SK-N-SH (cell line): ENCODE results near the gene GRM1. TPM values are rescaled to one million over a fixed set of nuclear protein-coding genes. Genes with fewer than 3 reads are reported as not detected.

Experiments used
- CTCF ChIA-PET: fragments of 300-600, 350-600 bp; formaldehyde crosslinking; extraction: SDS; loops from one replicate; lab custom pipeline; 2021; lab: Yijun Ruan, JAX
- POLR2A ChIA-PET: fragments of 350-600 bp; sonication (Branson Sonifier 250); formaldehyde crosslinking; extraction: SDS; loops from one replicate; lab custom pipeline; 2020; ENCODE audit warnings: antibody characterized with exemption, inconsistent platforms; lab: Yijun Ruan, JAX
- DNase-seq: peaks from one replicate; pipeline ENCODE4 v3.0.0; 2012
- H2AFZ ChIP-seq: fragments of 200-600 bp; sonication (generic); 2 replicates; pipeline ENCODE4 v1.8.1; 2016; ENCODE audit warnings: antibody characterized with exemption, mild to moderate bottlenecking, low read depth
- H3F3A ChIP-seq: fragments of 200-600 bp; sonication (generic); replicated peaks from 2 replicates; pipeline ENCODE3; 2016; ENCODE audit warnings: antibody characterized with exemption, mild to moderate bottlenecking; ENCODE audit not compliant: insufficient read depth
- H3K27ac ChIP-seq, 2 experiments: fragments of 200-500 bp in 1 of 2; fragments of 200-600 bp in 1 of 2; sonication (Bioruptor generic) in 1 of 2; sonication (generic), shearing (Covaris generic) in 1 of 2; 2 replicates each; pipeline versions ENCODE4 v1.5.1 to v1.6.1; 2014 to 2016; ENCODE audit warnings: low read depth in 2 of 2, inconsistent platforms in 1 of 2, low read length in 1 of 2, mild to moderate bottlenecking in 1 of 2, mixed read lengths in 1 of 2
- H3K27me3 ChIP-seq: fragments of 200-600 bp; sonication (generic), shearing (Covaris generic); 2 replicates; pipeline ENCODE4 v1.6.1; 2016; ENCODE audit warnings: mixed run types; ENCODE audit not compliant: insufficient read depth
- H3K36me3 ChIP-seq, 2 experiments: fragments of 200-500 bp in 1 of 2; fragments of 200-600 bp in 1 of 2; sonication (Bioruptor generic) in 1 of 2; sonication (generic) in 1 of 2; replicated peaks in 1 of 2; 2 replicates each; pipeline versions ENCODE3 to v1.5.1; 2014 to 2016; ENCODE audit warnings: low read length in 1 of 2, mild to moderate bottlenecking in 1 of 2; ENCODE audit not compliant: insufficient read depth in 2 of 2, control insufficient read depth in 1 of 2
- H3K4me1 ChIP-seq, 2 experiments: fragments of 200-500 bp in 1 of 2; fragments of 200-600 bp in 1 of 2; sonication (Bioruptor generic) in 1 of 2; sonication (generic), shearing (Covaris generic) in 1 of 2; 2 replicates each; pipeline versions ENCODE4 v1.5.1 to v1.6.1; 2014 to 2016; ENCODE audit warnings: low read depth in 1 of 2, low read length in 1 of 2, mixed run types in 1 of 2; ENCODE audit not compliant: insufficient read depth in 2 of 2, control insufficient read depth in 1 of 2
- H3K4me2 ChIP-seq: fragments of 200-600 bp; sonication (generic), shearing (Covaris generic); 2 replicates; pipeline ENCODE4 v1.6.1; 2017; ENCODE audit warnings: mixed run types
- H3K4me3 ChIP-seq, 2 experiments: fragments of 200-500 bp in 1 of 2; fragments of 200-600 bp in 1 of 2; sonication (Bioruptor generic) in 1 of 2; sonication (generic), shearing (Covaris generic) in 1 of 2; 2 replicates each; pipeline versions ENCODE4 v1.5.1 to v1.8.1; 2014 to 2016; ENCODE audit warnings: low read depth in 2 of 2, inconsistent platforms in 1 of 2, low read length in 1 of 2, mild to moderate bottlenecking in 1 of 2, mixed read lengths in 1 of 2, moderate library complexity in 1 of 2
- H3K79me2 ChIP-seq: fragments of 200-600 bp; sonication (generic); 2 replicates; pipeline ENCODE4 v1.8.1; 2017; ENCODE audit warnings: mild to moderate bottlenecking; ENCODE audit not compliant: insufficient read depth
- H3K9ac ChIP-seq: fragments of 200-600 bp; sonication (generic); 2 replicates; pipeline ENCODE4 v1.6.1; 2017; ENCODE audit warnings: mixed run types
- H3K9me2 ChIP-seq: fragments of 200-600 bp; sonication (generic); 2 replicates; pipeline ENCODE4 v1.6.1; 2017; ENCODE audit warnings: mixed run types
- H3K9me3 ChIP-seq: fragments of 200-600 bp; sonication (generic); 2 replicates; pipeline ENCODE4 v1.6.1; 2017; ENCODE audit warnings: mixed run types, mild to moderate bottlenecking, moderate library complexity
- H4K20me1 ChIP-seq: fragments of 200-600 bp; sonication (generic); 2 replicates; pipeline ENCODE4 v1.6.1; 2017; ENCODE audit warnings: mild to moderate bottlenecking, mixed run types; ENCODE audit not compliant: insufficient read depth
- CHD2 ChIP-seq: fragments of 150-350 bp; IDR thresholded peaks from 2 replicates; pipeline ENCODE4 v1.6.1; 2018; ENCODE audit warnings: low read length; ENCODE audit not compliant: partially characterized antibody
- ELF1 ChIP-seq: IDR thresholded peaks from 2 replicates; pipeline ENCODE4 v1.4.0; 2012
- FOSL2 ChIP-seq: IDR thresholded peaks from 2 replicates; pipeline ENCODE4 v1.4.0; 2012; ENCODE audit warnings: low read depth, mild to moderate bottlenecking, moderate library complexity, borderline replicate concordance
- FOXM1 ChIP-seq: IDR thresholded peaks from 2 replicates; pipeline ENCODE4 v1.4.0; 2012; ENCODE audit warnings: low read depth, mild to moderate bottlenecking
- GATA2 ChIP-seq: sonication (generic); formaldehyde crosslinking; IDR thresholded peaks from 2 replicates; pipeline ENCODE4 v1.5.0; 2020; ENCODE audit warnings: mild to moderate bottlenecking, missing genetic modification reagents
- JUND ChIP-seq: IDR thresholded peaks from 2 replicates; pipeline ENCODE4 v1.4.0; 2012
- MEF2A ChIP-seq: IDR thresholded peaks from 2 replicates; pipeline ENCODE4 v1.4.0; 2012; ENCODE audit warnings: low read depth, borderline replicate concordance
- MXI1 ChIP-seq: IDR thresholded peaks from 2 replicates; pipeline ENCODE4 v1.6.1; 2012; ENCODE audit warnings: mild to moderate bottlenecking, low read depth, low read length, improper control_type of control experiment
- NRF1 ChIP-seq: IDR thresholded peaks from 2 replicates; pipeline ENCODE4 v1.6.1; 2012; ENCODE audit warnings: low read depth, mild to moderate bottlenecking, low read length
- POLR2AphosphoS5 ChIP-seq: IDR thresholded peaks from 2 replicates; pipeline ENCODE4 v1.6.1; 2012; ENCODE audit warnings: low read depth, low read length
- RAD21 ChIP-seq: IDR thresholded peaks from 2 replicates; pipeline ENCODE4 v1.6.1; 2012; ENCODE audit warnings: mild to moderate bottlenecking, low read length
- RCOR1 ChIP-seq: fragments of 150-350 bp; IDR thresholded peaks from 2 replicates; pipeline ENCODE4 v1.6.1; 2017; ENCODE audit warnings: antibody characterized with exemption, low read length
- RFX5 ChIP-seq: IDR thresholded peaks from 2 replicates; pipeline ENCODE4 v1.6.1; 2012; ENCODE audit warnings: mild to moderate bottlenecking, improper control_type of control experiment, low read length
- RXRA ChIP-seq: IDR thresholded peaks from 2 replicates; pipeline ENCODE4 v1.4.0; 2012; ENCODE audit warnings: low read depth, mild to moderate bottlenecking, borderline replicate concordance
- SMC3 ChIP-seq: IDR thresholded peaks from 2 replicates; pipeline ENCODE4 v1.6.1; 2012; ENCODE audit warnings: low read depth, low read length, improper control_type of control experiment
- YY1 ChIP-seq: IDR thresholded peaks from 2 replicates; pipeline ENCODE4 v1.4.0; 2012; ENCODE audit warnings: low read depth, mild to moderate bottlenecking
- WGBS: methylation state at CpG from one replicate; pipeline ENCODE4 v1.1.6; 2017; ENCODE audit warnings: low lambda C conversion rate; 5-methylcytosine and 5-hydroxymethylcytosine counted together
- polyA plus RNA-seq, 3 experiments: library from polyadenylated mRNA; depleted of rRNA; stranded (reverse); fragments of >200 nt; gene quantifications; 2 replicates each; pipeline ENCODE4 v1.2.3, GENCODE V29; 2012
- TF ChIP-seq, protein P1 (sequence below): fragments of 150-350 bp; IDR thresholded peaks from 2 replicates; pipeline ENCODE4 v1.6.1; 2017; ENCODE audit warnings: antibody characterized with exemption, low read length, low read depth, borderline replicate concordance
- TF ChIP-seq, protein P2 (sequence below): fragments of 150-350 bp; IDR thresholded peaks from 2 replicates; pipeline ENCODE4 v1.6.1; 2016; ENCODE audit warnings: mild to moderate bottlenecking, low read depth, low read length
- TF ChIP-seq, protein P3 (sequence below): fragments of 200-600 bp; sonication (generic); IDR thresholded peaks from 2 replicates; pipeline ENCODE4 v1.6.1; 2017; ENCODE audit warnings: antibody characterized with exemption, mild to moderate bottlenecking, moderate library complexity
- TF ChIP-seq, protein P4 (sequence below): IDR thresholded peaks from 2 replicates; pipeline ENCODE4 v1.4.0; 2012; ENCODE audit warnings: low read depth

Gene GRM1
- polyA plus RNA-seq, 1 of the 3 experiments (the other 2 are of a cell fraction): 0.05 TPM

GRCh38 chr6:146402476-146402875 is 373.6 kb downstream of the GRM1 start:
- Histone ChIP-seq H3K4me3 (no peak overlapping the region), H4K20me1 (no peaks in the 10 kb centered on the region), H2AFZ (no peak overlapping the region), H3K4me1 (no peaks in the 10 kb centered on the region), H3K79me2 (no peaks in the 10 kb centered on the region), H3K9me3 (no peaks in the 10 kb centered on the region), H3K9me2 (no peaks in the 10 kb centered on the region), H3K4me2 (no peak overlapping the region), H3K9ac (no peak overlapping the region), H3K27me3 (no peaks in the 10 kb centered on the region), H3K36me3 (no peaks in the 10 kb centered on the region), H3F3A (no peaks in the 10 kb centered on the region), H3K27ac (no peak overlapping the region)
- TF ChIP-seq RFX5 (no peak), NRF1 (no peak), SMC3 (no peak), FOXM1 (no peak), CHD2 (no peak), ELF1 (no peak), MEF2A (no peak), POLR2AphosphoS5 (no peak), RXRA (no peak), FOSL2 (no peak), RAD21 (no peak), JUND (no peak), GATA2 (CRISPR knock-in tag) (no peak), MXI1 (no peak), YY1 (no peak), RCOR1 (no peak)
- TF ChIP-seq, protein P1, sequence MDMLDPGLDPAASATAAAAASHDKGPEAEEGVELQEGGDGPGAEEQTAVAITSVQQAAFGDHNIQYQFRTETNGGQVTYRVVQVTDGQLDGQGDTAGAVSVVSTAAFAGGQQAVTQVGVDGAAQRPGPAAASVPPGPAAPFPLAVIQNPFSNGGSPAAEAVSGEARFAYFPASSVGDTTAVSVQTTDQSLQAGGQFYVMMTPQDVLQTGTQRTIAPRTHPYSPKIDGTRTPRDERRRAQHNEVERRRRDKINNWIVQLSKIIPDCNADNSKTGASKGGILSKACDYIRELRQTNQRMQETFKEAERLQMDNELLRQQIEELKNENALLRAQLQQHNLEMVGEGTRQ: no peak
- TF ChIP-seq, protein P2, sequence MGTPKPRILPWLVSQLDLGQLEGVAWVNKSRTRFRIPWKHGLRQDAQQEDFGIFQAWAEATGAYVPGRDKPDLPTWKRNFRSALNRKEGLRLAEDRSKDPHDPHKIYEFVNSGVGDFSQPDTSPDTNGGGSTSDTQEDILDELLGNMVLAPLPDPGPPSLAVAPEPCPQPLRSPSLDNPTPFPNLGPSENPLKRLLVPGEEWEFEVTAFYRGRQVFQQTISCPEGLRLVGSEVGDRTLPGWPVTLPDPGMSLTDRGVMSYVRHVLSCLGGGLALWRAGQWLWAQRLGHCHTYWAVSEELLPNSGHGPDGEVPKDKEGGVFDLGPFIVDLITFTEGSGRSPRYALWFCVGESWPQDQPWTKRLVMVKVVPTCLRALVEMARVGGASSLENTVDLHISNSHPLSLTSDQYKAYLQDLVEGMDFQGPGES: no peak
- TF ChIP-seq, protein P3, sequence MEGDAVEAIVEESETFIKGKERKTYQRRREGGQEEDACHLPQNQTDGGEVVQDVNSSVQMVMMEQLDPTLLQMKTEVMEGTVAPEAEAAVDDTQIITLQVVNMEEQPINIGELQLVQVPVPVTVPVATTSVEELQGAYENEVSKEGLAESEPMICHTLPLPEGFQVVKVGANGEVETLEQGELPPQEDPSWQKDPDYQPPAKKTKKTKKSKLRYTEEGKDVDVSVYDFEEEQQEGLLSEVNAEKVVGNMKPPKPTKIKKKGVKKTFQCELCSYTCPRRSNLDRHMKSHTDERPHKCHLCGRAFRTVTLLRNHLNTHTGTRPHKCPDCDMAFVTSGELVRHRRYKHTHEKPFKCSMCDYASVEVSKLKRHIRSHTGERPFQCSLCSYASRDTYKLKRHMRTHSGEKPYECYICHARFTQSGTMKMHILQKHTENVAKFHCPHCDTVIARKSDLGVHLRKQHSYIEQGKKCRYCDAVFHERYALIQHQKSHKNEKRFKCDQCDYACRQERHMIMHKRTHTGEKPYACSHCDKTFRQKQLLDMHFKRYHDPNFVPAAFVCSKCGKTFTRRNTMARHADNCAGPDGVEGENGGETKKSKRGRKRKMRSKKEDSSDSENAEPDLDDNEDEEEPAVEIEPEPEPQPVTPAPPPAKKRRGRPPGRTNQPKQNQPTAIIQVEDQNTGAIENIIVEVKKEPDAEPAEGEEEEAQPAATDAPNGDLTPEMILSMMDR: no peak
- TF ChIP-seq, protein P4, sequence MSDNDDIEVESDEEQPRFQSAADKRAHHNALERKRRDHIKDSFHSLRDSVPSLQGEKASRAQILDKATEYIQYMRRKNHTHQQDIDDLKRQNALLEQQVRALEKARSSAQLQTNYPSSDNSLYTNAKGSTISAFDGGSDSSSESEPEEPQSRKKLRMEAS: no peak
- ChIA-PET POLR2A (no interaction called here), CTCF (interaction anchor here (0.8 kb wide), 1 partner anchor 30 kb away, joined by 3 read pairs; no protein-coding TSS in a partner anchor)
- WGBS: 59% methylated on average over 3 of the region's 3 CpGs
- no peak for DNase-seq
